ENCODE results near the gene BRD4.

DNA sequence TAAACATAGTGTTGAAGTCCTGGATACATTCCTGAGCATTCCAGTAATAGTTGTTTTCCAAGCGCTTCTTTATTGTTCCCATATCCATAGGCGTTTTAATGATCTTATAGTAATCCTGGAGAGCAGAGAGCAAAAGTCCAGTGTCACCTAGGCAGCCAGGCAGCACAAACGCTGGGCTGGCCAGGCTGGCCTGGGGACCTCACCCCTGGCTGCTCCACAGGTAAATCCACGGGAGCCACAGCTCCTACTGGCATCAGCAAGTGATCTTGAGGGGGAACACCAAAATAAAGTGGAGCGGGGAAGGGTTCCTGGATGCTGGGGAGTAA is 63.4 kb downstream of the BRD4 start:
- TF ChIP-seq, protein P1, sequence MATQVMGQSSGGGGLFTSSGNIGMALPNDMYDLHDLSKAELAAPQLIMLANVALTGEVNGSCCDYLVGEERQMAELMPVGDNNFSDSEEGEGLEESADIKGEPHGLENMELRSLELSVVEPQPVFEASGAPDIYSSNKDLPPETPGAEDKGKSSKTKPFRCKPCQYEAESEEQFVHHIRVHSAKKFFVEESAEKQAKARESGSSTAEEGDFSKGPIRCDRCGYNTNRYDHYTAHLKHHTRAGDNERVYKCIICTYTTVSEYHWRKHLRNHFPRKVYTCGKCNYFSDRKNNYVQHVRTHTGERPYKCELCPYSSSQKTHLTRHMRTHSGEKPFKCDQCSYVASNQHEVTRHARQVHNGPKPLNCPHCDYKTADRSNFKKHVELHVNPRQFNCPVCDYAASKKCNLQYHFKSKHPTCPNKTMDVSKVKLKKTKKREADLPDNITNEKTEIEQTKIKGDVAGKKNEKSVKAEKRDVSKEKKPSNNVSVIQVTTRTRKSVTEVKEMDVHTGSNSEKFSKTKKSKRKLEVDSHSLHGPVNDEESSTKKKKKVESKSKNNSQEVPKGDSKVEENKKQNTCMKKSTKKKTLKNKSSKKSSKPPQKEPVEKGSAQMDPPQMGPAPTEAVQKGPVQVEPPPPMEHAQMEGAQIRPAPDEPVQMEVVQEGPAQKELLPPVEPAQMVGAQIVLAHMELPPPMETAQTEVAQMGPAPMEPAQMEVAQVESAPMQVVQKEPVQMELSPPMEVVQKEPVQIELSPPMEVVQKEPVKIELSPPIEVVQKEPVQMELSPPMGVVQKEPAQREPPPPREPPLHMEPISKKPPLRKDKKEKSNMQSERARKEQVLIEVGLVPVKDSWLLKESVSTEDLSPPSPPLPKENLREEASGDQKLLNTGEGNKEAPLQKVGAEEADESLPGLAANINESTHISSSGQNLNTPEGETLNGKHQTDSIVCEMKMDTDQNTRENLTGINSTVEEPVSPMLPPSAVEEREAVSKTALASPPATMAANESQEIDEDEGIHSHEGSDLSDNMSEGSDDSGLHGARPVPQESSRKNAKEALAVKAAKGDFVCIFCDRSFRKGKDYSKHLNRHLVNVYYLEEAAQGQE (IDR thresholded peaks at IDR 0.05; ENCODE audit: low read depth), result no peak
- TF ChIP-seq CEBPB (IDR thresholded peaks at IDR 0.05) (no peak), TAF1 (IDR thresholded peaks at IDR 0.05; ENCODE audit: low read depth) (no peak), EP300 (IDR thresholded peaks at IDR 0.05; ENCODE audit: borderline replicate concordance) (no peak), RAD21 (IDR thresholded peaks at IDR 0.05; ENCODE audit: low read depth) (no peak), YY1 (IDR thresholded peaks at IDR 0.05; ENCODE audit: low read depth) (no peak)
- TF ChIP-seq, protein P2, sequence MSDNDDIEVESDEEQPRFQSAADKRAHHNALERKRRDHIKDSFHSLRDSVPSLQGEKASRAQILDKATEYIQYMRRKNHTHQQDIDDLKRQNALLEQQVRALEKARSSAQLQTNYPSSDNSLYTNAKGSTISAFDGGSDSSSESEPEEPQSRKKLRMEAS (IDR thresholded peaks at IDR 0.05), result no peak
